Fibroblast of lung (primary cell): ENCODE data around the gene LSAMP.

ENCODE experiments used
- CTCF ChIP-seq, 2 donors: IDR thresholded peaks in 1 of 2; conservative IDR thresholded peaks in 1 of 2; 1 replicate in 1 of 2; 2 replicates in 1 of 2; pipeline ENCODE4 v1.5.1; 2011 to 2012; ENCODE audit warnings: low read length in 2 of 2, control low read depth in 1 of 2, inconsistent platforms in 1 of 2, low read depth in 1 of 2, mild to moderate bottlenecking in 1 of 2
- EZH2 ChIP-seq: IDR thresholded peaks from 2 replicates; pipeline ENCODE4 v1.5.1; 2012; ENCODE audit warnings: low read length, control low read depth, mild to moderate bottlenecking; ENCODE audit errors: missing control alignments

GRCh38 chr3:115761927-115762305 is 683.4 kb downstream of the LSAMP start:
- no peak for TF ChIP-seq CTCF (conservative IDR thresholded peaks at IDR 0.05 in 1 of 2, IDR thresholded peaks at IDR 0.05 in 1 of 2; ENCODE audit: low read depth in 1 of 2, low read length in 2 of 2)
- TF ChIP-seq EZH2 = no peak
